ENCODE measurements around the gene BCDIN3D.

- TF ChIP-seq CTCF (IDR thresholded peaks at IDR 0.05) (no peak), POLR2A (IDR thresholded peaks at IDR 0.05) (no peak)
Measured at GRCh38 chr12:49869816-49870500, 27.1 kb upstream of the BCDIN3D start.
